HG02938 (cell line): Measurements from ENCODE around the gene PRKCH.
A peak's percentile ranks its signal among the peaks of the same experiment; 100 is the strongest.
"Not testable (repeated sequence)": the region's sequence is repeated elsewhere in the genome, so short reads cannot be mapped to it uniquely, and the experiment has no call there.

Experiments used
- ATAC-seq: cut with Tn5 transposase; IDR thresholded peaks from one replicate; pipeline ENCODE4 v1.9.1; 2021; ENCODE audit warnings: mild to moderate bottlenecking, moderate library complexity; ENCODE audit not compliant: unreplicated experiment

PRKCH gene

GRCh38 chr14:61524936-61525292 lies 203.5 kb downstream of the PRKCH start:
- no peak for ATAC-seq

- ATAC-seq, result peak; percentile 68
Measured at GRCh38 chr14:61525293-61526011, 204.1 kb downstream of the PRKCH start.

GRCh38 chr14:61526405-61527312 lies 205.3 kb downstream of the PRKCH start:
- ATAC-seq, result no peak

- ATAC-seq, result no peak
Measured at GRCh38 chr14:61527325-61528100, 206.1 kb downstream of the PRKCH start.

GRCh38 chr14:61528591-61529021 lies 207.2 kb downstream of the PRKCH start:
- no peak for ATAC-seq

GRCh38 chr14:61529360-61529759 lies 208.0 kb downstream of the PRKCH start:
- ATAC-seq, result not testable (repeated sequence)

GRCh38 chr14:61530296-61530695 lies 208.9 kb downstream of the PRKCH start:
- no peak for ATAC-seq

- no peak for ATAC-seq
Measured at GRCh38 chr14:61530896-61531295, 209.5 kb downstream of the PRKCH start.

GRCh38 chr14:61531465-61532122 lies 210.2 kb downstream of the PRKCH start:
- ATAC-seq, result no peak

- ATAC-seq, result no peak
Measured at GRCh38 chr14:61532123-61532505, 210.7 kb downstream of the PRKCH start.

- ATAC-seq, result no peak
Measured at GRCh38 chr14:61532763-61533162, 211.4 kb downstream of the PRKCH start.

GRCh38 chr14:61533513-61534255 lies 212.3 kb downstream of the PRKCH start:
- no peak for ATAC-seq

- ATAC-seq, result no peak
Measured at GRCh38 chr14:61535032-61535431, 213.7 kb downstream of the PRKCH start.

- no peak for ATAC-seq
Measured at GRCh38 chr14:61535458-61535857, 214.1 kb downstream of the PRKCH start.

- no peak for ATAC-seq
Measured at GRCh38 chr14:61536661-61537562, 215.5 kb downstream of the PRKCH start.

- no peak for ATAC-seq
Measured at GRCh38 chr14:61537563-61538463, 216.4 kb downstream of the PRKCH start.

- ATAC-seq, result no peak
Measured at GRCh38 chr14:61538464-61539022, 217.2 kb downstream of the PRKCH start.

- ATAC-seq, result no peak
Measured at GRCh38 chr14:61539631-61540030, 218.3 kb downstream of the PRKCH start.
